ENCODE measurements around the gene MFAP4.

- TF ChIP-seq EZH2 (IDR thresholded peaks at IDR 0.05) (no peak), POLR2AphosphoS5 (IDR thresholded peaks at IDR 0.05; ENCODE audit: borderline replicate concordance, low read depth, low read length) (no peak)
Measured at GRCh38 chr17:19409509-19409908, 22.5 kb upstream of the MFAP4 start.
